HG03378 (cell line): ENCODE results near the gene SLC7A6OS.
"Not testable (repeated sequence)": the region's sequence is repeated elsewhere in the genome, so short reads cannot be mapped to it uniquely, and the experiment has no call there.

Source experiments
- ATAC-seq: cut with Tn5 transposase; IDR thresholded peaks from one replicate; pipeline ENCODE4 v1.9.1; 2021; ENCODE audit warnings: mild to moderate bottlenecking, moderate library complexity; ENCODE audit not compliant: unreplicated experiment

The SLC7A6OS gene

DNA sequence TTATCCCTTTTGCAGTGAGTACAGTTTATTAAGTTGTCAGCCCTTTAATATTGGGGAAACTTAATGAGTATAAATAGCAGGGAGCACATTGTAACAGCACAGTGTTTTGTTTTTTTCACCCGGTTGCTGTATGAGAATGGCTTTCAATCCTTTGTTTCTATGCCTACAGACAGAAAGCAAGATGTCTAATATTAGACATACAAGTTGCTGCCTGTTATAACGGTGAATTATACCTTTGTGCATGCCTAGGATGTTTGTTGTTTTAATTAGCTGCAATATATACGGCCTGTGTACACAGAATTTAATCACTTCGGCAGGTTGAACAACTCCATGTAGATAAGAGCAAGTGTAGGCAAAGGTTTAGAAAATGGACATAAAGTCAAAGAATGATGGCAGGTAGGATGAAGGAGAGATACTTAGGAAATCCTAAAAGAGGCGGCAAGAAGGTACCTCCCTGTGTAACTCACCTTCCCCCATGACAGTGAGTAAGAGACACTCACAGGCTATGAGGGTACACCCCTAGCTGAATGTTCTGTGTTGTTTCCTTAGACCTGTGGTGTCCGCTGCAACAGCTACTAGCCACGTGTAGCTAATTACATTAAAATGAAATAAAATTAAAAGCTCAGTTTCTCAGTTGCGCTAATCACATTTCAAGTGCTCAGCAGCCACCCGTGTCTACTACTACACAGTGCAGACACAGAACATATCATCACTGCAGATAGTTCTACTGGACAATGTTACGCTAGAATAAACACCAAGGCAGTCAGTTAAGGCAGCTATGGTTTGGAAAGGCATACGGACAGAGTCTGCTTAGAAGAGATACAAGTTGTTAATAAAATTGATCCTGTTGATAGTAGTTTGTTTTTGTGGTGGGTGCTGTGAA lies 10.9 kb downstream of the SLC7A6OS start:
- no peak for ATAC-seq

DNA sequence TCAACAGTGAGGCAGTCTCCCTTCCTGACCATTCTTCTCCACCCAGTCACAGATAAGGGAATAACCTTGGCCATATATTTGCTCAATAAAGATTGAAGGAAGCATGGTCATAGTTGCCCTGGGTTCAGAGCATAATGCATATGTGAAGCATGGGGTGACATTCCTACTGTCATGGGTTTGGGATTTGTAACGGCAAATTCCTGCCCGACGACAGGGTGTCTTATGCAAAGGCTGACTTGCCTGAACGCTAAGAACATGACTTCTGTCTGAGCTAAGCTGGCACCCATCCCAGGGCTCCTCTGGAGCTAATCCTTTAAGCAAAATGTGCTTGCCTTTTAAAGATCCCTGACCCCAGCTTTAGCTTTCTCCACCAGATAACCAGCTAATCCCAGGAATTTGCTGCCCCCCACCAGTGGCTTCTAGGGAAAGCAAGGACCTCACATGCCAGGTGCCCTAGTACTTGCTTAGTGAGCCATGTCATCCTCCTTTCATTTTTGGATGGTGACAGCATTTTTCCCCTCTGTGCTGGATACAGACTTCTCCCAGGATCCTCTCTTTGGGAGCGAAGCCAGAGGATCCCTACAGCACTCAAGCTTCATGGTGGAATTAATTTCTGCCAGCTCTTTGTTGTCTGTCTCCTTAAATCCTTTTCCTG lies 11.7 kb downstream of the SLC7A6OS start:
- no peak for ATAC-seq

DNA sequence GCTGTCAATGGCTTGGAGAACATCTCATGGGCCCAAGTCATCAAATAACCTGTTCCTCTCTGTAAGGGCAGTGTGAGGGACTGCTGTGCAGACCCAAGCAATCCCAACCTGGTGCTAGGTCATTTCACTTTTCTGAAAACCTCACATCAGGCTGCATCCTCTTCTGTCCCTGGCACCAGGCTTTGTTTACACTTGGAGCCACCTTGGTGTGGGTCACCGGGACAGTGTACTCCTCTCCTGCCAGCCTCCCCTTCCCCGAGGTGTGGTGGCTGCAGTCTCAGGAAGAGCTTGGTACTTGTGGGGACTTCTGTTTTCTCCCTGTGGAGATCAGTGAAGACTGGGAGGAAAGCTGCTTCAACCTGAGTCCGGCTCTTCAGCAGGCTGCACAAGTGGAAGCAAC lies 12.4 kb downstream of the SLC7A6OS start:
- ATAC-seq: no peak

DNA sequence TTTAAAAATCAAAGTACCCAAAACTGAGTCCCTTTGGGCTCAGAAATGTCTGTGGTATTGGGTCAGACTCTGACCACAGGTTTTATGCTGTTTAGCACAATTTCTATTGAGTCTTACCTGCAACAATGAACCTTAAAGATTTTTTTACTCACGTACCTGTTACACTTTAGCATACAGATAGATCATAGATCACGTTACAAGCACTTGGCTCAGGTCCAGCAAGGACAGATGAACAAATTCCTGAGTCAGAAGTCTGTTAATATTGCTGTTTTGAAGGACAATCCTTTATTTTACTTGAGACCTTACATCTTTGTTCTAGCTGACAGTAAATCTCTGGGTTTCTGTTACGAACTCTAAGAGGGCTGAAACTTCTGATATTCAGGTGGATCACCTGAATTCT lies 12.8 kb downstream of the SLC7A6OS start:
- ATAC-seq: no peak

DNA sequence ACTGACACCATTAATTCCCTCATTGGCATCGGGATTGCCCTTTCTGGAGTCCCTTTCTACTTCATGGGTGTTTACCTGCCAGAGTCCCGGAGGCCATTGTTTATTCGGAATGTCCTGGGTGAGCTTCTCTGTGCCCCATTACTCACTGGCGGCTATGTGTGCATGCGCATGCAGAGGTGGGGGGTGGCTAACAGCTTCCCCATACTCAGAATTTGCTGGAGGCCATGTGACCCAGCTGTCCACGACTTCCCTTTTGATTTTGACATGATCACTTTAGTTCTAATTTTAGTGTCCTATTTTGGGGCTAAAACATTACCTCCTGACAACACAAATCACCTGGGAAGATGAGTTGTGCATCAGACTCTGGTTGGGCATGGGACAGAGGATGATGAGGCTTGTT lies 14.1 kb downstream of the SLC7A6OS start:
- ATAC-seq: no peak

DNA sequence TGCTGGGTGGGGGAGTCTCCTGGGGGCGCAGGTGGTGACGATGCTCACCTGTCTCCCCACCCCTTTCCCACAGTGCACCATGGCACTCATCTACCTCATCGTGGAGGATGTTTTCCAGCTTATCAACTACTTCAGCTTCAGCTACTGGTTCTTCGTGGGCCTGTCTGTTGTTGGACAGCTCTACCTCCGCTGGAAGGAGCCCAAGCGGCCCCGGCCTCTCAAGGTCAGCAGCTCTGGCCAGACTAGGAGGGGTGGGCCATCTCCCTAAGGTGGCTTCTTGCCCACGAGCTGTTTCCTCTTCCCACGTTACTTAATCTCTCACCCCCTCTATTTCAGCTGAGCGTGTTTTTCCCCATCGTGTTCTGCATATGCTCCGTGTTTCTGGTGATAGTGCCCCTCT lies 14.5 kb downstream of the SLC7A6OS start:
- ATAC-seq: no peak

DNA sequence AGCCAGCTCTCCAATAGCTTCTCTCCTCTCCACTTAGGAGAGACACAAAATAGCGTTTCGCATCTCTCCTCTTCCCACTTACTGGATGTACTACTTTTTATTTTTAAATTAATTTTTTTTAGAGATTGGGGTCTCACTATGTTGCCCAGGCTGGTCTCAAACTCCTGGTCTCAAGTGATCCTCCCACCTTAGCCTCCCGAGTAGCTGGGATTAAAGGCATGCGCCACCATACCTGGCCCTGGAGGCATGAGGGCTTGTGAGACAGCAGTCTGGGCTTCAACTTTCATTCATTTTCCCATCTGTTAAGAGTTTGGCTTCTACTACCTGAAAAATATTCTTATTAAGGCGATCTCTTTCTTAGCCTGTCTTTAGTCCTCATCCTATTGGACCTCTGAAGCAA lies 18.3 kb downstream of the SLC7A6OS start:
- no peak for ATAC-seq

DNA sequence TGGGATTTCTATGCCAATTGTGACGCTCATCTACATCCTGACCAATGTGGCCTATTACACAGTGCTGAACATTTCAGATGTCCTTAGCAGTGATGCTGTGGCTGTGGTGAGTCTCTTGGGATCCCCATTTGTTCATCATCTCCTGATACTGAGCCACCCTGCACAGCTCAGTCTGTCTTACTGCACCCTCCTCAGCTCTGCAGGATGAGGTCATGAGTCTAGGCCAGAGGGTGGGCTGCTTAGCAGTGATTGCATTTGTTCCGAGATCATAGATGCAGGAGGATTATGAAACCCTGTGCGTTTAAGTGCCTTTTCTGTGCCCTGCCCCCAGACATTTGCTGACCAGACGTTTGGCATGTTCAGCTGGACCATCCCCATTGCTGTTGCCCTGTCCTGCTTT lies 19.5 kb downstream of the SLC7A6OS start:
- no peak for ATAC-seq

DNA sequence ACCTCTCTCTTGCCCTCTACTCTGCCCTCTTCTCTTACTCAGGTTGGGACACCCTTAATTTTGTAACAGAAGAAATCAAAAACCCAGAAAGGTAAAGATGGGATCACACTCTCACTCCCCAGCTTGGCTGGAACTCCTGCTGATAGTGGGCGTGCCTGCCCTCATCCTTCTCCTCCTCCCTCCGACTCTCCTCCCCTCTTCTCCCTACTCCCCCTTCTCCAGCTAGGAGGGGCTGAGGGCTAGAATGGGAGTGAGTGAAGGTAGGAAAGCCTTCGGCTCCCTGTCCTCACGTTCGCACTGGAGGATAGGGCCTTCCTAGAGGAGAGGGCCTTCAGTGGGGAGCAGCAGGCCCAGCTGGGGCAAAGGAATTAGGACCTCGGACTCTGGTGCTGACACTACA lies 20.3 kb downstream of the SLC7A6OS start:
- no peak for ATAC-seq

DNA sequence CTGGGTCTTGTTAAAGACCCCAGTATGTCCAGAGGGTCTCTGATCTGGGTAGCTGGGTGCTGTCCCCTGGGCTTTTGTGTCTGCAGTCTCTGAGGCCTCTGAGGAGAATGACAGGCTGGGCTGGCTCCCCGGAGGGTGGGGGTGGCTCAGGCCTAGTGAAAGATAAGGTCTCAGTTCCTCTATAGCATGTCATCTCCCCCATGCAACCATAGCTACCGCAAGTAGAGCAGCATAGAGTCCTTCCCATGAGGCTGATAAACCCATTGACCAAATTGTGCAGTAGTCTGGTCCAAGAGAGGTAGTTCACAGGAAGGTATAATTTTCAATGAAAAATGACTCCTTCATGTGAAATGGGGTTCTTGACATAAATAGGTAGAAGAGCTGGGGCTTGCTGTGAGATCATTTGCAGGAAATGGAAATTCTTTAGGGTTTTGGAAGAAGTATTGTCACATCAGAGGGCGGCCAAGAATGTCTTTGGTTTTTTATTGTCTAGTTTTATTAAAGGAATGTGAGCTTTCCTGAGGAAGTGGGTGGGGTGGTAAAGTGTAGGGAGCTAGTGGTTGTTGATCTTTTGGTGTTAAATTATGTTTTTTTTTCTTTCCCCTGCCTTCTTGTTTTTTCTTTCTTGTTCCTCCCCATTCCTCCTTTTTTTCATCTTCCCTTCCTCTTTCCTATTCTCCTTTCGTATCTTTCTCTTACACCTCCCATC lies 21.0 kb downstream of the SLC7A6OS start:
- peak; percentile 71 for ATAC-seq

DNA sequence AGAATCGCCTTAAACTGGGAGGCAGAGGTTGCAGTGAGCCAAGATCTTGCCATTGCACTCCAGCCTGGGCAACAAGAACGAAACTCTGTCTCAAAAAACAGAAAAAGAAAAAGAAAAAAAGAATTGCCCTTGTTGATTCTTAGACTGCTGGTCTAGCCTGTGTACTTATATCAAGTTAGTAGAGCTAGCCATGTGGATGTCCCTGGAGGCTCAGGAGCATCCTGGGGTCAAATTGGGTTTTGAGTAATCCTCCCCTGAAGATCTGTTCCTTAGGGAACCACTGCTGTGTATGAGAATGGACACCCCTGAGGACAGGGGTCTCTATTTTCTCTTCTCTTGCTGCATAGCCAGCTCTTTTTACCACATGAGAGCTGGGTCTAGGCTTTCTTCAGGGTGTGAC lies 21.5 kb downstream of the SLC7A6OS start:
- ATAC-seq: peak; percentile 1

DNA sequence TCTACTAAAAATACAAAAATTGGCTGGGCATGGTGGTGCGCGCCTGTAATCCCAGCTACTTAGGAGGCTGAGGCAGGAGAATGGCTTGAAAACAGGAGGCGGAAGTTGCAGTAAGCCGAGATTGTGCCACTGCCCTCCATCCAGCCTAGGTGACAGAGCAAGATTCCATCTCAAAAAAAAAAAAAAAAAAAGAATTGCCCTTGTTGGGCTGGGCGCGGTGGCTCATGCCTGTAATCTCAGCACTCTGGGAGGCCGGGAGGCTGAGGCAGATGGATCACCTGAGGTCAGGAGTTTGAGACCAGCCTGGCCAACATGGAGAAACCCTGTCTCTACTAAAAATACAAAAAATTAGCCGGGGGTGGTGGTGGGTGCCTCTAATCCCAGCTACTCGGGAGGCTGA lies 21.9 kb downstream of the SLC7A6OS start:
- ATAC-seq: not testable (repeated sequence)

DNA sequence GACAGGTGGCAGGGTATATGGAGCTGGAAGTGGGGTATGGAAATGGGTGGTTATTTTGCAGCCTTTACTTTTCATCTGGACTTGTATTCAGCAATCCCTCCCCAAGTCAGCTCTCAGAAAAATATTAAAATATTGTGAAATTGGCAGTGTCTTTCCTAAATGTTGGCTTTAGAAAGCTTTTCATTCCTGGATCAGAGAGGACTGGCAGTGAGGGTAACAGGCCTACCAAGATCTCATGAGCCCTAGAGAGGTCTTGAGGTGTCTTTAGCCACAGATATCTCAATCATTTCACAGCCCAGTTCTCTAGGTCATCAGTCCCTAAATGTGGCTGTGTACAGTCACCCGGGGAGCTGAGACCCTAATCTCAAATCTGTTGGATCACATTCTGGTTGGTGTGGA lies 22.5 kb downstream of the SLC7A6OS start:
- no peak for ATAC-seq

DNA sequence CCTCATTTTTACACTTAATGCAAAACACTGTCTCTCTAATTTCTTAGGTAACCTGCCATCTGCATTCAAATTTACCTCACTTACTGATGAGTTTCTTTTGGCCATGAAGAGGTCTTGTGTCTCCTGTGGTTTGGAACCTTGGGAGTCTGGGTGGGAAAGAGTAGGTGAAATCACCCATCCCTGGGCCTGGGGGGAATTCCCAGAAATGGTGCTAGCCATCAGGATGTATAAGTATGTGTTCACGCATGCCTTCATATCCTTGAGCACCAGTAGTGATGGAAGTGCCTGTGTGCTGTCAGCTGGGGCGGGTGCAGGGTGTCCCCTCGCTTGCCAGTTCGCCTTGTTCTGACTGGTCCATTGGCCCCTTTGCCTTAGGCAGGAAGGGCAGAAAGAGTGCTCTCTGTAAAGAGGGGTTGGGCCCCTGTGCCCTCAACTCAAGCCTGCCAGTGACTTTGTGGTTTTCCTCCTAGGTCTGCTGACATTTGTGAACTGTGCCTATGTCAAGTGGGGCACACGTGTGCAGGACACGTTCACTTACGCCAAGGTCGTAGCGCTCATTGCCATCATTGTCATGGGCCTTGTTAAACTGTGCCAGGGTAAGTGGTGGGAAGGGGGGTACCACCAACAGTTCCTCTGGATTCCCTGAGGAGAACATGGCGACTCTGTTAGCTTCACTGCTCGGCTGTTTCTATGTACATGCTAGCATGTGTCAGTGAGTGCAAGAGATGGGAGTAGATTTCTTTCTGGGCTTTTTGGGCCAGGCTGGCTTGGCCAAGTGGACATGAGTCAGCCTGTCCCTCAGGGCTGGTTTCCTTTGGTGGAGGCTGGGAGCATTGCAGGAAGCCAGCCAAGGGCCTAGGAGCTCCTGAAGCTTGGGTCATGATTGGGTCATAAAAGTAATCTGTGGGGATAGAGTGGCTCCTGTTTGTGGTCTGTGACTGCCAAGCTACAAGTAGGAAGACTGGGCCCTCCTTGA lies 23.2 kb downstream of the SLC7A6OS start:
- no peak for ATAC-seq

DNA sequence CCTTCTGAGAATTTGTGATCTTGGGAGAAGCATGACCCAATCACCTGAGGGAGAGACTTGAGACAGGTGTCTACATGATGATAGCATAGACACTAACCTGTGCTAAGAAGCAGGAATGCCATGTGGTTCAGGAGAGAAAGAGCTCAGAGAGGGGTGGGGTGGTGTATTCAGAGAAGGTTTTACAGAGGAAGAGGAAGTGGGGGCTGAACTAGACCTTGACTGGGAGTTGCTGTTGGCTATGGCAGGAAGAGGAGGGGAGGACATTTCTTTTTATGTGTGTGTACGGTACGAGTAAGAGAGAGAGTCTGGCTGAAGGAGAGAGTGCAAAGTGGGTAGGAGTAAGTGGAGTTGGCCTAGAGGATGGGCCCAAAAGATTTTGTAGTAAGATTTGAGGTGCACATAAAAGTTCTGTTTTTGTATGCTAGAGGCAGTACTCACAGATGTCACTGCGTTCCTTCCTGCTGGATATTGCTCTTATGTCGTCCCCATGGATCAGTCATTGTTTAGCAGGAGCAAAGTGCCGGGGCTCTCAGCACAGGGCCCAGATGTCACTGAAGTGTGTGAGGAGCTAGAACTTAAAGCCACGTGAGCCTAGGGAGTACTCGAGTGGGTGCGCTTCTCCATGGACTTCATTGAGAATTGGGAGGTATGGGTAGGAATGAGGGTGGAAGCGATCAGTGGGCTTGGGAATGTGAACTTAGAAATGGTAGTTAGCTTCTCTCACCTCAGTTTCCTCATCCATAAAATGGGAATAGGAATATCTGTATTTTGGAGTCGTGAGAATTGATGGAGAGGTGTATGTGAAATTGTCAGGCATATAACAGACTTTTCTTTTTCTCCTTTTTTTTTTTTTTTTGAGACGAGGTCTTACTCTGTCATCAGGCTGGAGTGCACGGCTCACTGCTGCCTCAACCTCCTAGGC lies 24.3 kb downstream of the SLC7A6OS start:
- ATAC-seq: no peak

DNA sequence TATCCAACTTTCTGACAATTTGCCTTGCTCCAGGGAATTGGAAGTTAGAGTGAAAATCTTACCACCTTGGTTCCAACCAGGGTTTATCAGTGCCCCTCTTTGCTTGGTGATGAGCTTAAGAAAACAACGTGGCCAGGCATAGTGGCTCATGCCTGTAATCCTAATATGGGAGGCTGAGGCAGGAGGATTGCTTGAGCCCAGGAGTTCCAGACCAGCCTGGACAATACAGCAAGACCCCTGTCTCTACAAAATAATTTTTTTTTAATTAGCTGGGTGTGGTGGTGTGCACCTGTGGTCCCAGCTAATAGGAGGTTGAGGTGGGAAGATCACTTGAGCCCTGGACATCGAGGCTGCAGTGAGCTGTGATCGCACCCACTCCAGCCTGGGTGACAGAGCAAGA lies 25.1 kb downstream of the SLC7A6OS start:
- ATAC-seq: no peak

DNA sequence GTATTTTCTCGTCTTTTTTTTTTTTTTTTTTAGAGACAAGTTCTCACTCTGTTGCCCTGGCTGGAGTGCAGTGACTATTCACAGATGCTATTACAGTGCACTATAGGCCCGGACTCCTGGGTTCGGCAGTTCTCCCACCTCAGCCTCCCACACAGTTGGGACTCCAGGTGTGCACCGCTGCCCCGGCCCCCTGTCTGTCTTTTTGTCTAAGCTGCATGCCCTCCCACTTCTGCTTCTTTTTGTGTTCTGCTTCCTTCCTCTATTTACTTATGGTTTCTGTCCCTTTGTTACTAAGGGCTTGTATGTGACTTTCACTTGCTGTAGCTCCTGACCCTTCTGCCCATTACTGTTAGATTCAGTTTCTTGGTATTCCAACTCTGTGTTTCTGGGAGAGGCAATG lies 25.9 kb downstream of the SLC7A6OS start:
- ATAC-seq: peak; percentile 39

DNA sequence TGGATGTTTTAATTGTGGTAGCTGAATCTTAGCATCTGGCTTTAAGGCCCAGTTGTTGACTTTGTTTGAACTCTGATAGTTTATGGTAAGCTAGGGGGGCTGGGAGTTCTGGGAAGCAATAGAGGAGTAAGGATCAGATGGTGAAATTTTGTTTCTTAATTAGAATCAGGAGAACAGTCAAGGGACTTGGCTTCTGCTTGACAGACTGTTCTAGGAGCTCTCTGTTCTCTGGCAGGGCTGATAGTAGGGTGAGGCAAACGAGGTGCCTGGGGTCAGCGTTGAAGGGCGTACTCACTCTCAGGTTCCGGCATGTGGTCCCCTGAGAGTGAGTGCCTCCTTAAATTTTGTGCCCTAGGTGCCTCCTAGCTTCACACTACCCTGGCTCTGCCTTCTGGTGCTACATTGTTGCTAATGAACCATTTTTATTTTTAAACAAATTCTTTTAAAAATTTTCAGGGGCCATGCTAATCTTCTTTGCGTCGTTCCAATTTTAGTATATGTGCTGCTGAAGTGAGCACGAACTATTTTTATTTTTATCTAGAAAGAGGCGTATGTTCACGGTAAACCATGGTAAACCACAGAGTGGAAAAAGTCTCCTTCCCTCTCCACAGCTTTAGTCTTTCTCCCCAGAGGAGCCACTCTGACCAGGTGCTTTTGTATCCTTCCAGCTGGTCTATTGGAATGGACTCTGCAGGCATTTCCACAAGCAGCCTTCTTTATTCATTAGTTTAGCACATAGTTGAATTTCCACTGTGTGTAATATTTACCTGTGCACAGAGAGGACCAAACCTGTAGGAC lies 26.7 kb downstream of the SLC7A6OS start:
- peak; percentile 39 for ATAC-seq

DNA sequence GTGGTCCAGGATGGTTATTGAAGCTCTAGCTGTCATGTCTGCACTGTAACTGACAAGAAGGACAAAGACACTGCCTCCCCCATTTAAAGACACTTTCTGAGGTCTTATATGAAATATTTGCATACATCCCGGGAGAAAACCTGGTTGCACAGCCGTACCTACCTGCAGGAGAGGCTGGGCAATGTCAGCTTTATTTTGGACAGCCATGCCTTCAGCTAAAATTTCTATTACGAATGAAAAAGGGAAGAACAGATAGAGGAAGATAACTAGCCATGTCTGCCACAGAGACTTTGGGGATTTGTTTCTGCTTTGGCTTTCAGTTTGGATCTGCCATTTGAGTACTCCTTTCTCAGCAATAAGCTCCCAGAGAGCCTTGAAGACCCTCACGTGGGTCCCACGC lies 27.4 kb downstream of the SLC7A6OS start:
- ATAC-seq: no peak
